EH (cell line): ENCODE results near the gene PIK3R6.
"Not testable (repeated sequence)": the region's sequence is repeated elsewhere in the genome, so short reads cannot be mapped to it uniquely, and the experiment has no call there.

Experiments
- DNase-seq: peaks from one replicate; pipeline ENCODE4 v3.0.0-alpha.2; 2015; ENCODE audit warnings: low read depth

The PIK3R6 gene

GRCh38 chr17:8828517-8828875 is 39.0 kb downstream of the PIK3R6 start:
- DNase-seq = no peak

GRCh38 chr17:8826808-8827435 is 40.6 kb downstream of the PIK3R6 start:
- DNase-seq = no peak

- DNase-seq = no peak
These were observed 41.7 kb downstream of the PIK3R6 start for GRCh38 chr17:8825802-8826201.

- no peak for DNase-seq
These were observed 44.2 kb downstream of the PIK3R6 start for GRCh38 chr17:8823279-8823678.

GRCh38 chr17:8822401-8823035 is 45.0 kb downstream of the PIK3R6 start:
- no peak for DNase-seq

GRCh38 chr17:8821446-8822105 is 45.9 kb downstream of the PIK3R6 start:
- DNase-seq = no peak

GRCh38 chr17:8820311-8821010 is 47.0 kb downstream of the PIK3R6 start:
- DNase-seq = no peak

- no peak for DNase-seq
These were observed 48.7 kb downstream of the PIK3R6 start for GRCh38 chr17:8818654-8819330.

GRCh38 chr17:8818047-8818446 is 49.4 kb downstream of the PIK3R6 start:
- DNase-seq = no peak

GRCh38 chr17:8806926-8807550 is 60.4 kb downstream of the PIK3R6 start:
- peak; percentile 14 for DNase-seq

GRCh38 chr17:8806253-8806925 is 61.1 kb downstream of the PIK3R6 start:
- no peak for DNase-seq

GRCh38 chr17:8805396-8805795 is 62.1 kb downstream of the PIK3R6 start:
- DNase-seq = not testable (repeated sequence)

GRCh38 chr17:8803531-8804420 is 63.7 kb downstream of the PIK3R6 start:
- no peak for DNase-seq

- DNase-seq = no peak
These were observed 66.2 kb downstream of the PIK3R6 start for GRCh38 chr17:8801135-8801840.

- DNase-seq = no peak
These were observed 66.8 kb downstream of the PIK3R6 start for GRCh38 chr17:8800656-8801055.

GRCh38 chr17:8799570-8800212 is 67.8 kb downstream of the PIK3R6 start:
- DNase-seq = peak; percentile 19

- DNase-seq = no peak
These were observed 68.5 kb downstream of the PIK3R6 start, which contains the start of gene MFSD6L for GRCh38 chr17:8798846-8799569. MFSD6L (minus strand) TSS chr17:8799365; CDS start chr17:8799120, 245 bp downstream.

- DNase-seq = no peak
These were observed 69.2 kb downstream of the PIK3R6 start for GRCh38 chr17:8798176-8798845.
